Effector CD8-positive, alpha-beta T cell (primary cell): ENCODE data around the gene ZNF768.
"Not testable (repeated sequence)": the region's sequence is repeated elsewhere in the genome, so short reads cannot be mapped to it uniquely, and the experiment has no call there.

Source experiments
- DNase-seq: peaks from one replicate; lab custom pipeline; 2025; lab: John Stamatoyannopoulos, UW

The ZNF768 gene

GRCh38 chr16:30555315-30556124 is 29.2 kb upstream of the ZNF768 start:
- DNase-seq: no peak

GRCh38 chr16:30554557-30555314 is 28.4 kb upstream of the ZNF768 start:
- DNase-seq: no peak

GRCh38 chr16:30553393-30553899 is 27.1 kb upstream of the ZNF768 start:
- no peak for DNase-seq

- no peak for DNase-seq
These were observed 26.6 kb upstream of the ZNF768 start for GRCh38 chr16:30552956-30553355.

GRCh38 chr16:30551781-30552180 is 25.4 kb upstream of the ZNF768 start:
- DNase-seq: peak; percentile 31

- no peak for DNase-seq
These were observed 22.3 kb upstream of the ZNF768 start for GRCh38 chr16:30548416-30549253.

- DNase-seq: no peak
These were observed 19.7 kb upstream of the ZNF768 start for GRCh38 chr16:30546115-30546514.

- DNase-seq: no peak
These were observed 16.7 kb upstream of the ZNF768 start for GRCh38 chr16:30543067-30543466.

- no peak for DNase-seq
These were observed 15.3 kb upstream of the ZNF768 start for GRCh38 chr16:30541502-30542329.

- DNase-seq: not testable (repeated sequence)
These were observed 14.6 kb upstream of the ZNF768 start for GRCh38 chr16:30540916-30541464.

GRCh38 chr16:30539986-30540526 is 13.7 kb upstream of the ZNF768 start:
- DNase-seq: not testable (repeated sequence)

GRCh38 chr16:30539000-30539964 is 12.9 kb upstream of the ZNF768 start:
- no peak for DNase-seq

- not testable (repeated sequence) for DNase-seq
These were observed 10.1 kb upstream of the ZNF768 start for GRCh38 chr16:30536391-30537024.

- peak; percentile 15 for DNase-seq
These were observed 9.4 kb upstream of the ZNF768 start for GRCh38 chr16:30535777-30536190.

GRCh38 chr16:30535106-30535776 is 8.9 kb upstream of the ZNF768 start:
- peak; percentile 19 for DNase-seq

- peak; percentile 85 for DNase-seq
These were observed 8.2 kb upstream of the ZNF768 start, which contains the start of gene ZNF747 for GRCh38 chr16:30534368-30535105. ZNF747 (minus strand) TSS chr16:30534858; CDS start chr16:30534679, 179 bp downstream.

GRCh38 chr16:30533748-30534367 is 7.5 kb upstream of the ZNF768 start:
- DNase-seq: no peak
